IPS-18c (cell line): ENCODE results near the gene COX6A2.
A peak's percentile ranks its signal among the peaks of the same experiment; 100 is the strongest.

Experiments used
- H3K4me3 ChIP-seq: 2 replicates; pipeline ENCODE4 v1.7.0; 2013; ENCODE audit warnings: low read depth, mild to moderate bottlenecking, low read length, moderate library complexity; ENCODE audit not compliant: insufficient read depth
- H3K9me3 ChIP-seq: one replicate; pipeline ENCODE4 v1.6.1; 2013; ENCODE audit warnings: mild to moderate bottlenecking, low read length, moderate library complexity; ENCODE audit not compliant: control insufficient read depth, insufficient read depth

The COX6A2 gene

DNA sequence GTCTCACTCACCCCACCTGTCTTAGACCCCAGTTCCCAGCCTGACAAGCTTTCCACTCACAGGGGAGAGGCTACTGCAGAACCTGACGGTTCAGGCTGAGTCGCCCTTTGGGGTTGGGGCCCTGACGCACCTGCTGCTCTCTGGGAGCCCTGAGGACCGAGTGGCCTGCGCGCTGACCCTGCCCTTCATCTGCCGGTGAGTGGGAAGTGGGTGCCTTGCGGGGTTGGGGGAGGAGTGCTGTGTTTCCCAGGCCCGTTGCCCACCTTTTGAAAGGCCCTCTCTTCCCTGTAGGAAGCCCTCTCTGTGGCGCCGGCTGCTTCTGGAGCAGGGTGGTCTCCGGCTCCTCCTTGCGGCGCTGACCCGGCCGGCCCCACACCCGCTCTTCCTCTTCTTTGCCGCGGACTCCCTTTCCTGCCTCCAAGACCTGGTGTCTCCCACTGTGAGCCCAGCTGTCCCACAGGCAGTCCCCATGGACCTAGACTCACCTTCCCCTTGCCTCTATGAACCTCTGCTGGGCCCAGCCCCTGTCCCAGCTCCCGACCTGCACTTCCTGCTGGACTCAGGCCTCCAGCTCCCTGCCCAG lies 37.7 kb upstream of the COX6A2 start:
- no peak overlapping the region for H3K4me3 ChIP-seq
- no peaks in the 10 kb centered on the region for H3K9me3 ChIP-seq

DNA sequence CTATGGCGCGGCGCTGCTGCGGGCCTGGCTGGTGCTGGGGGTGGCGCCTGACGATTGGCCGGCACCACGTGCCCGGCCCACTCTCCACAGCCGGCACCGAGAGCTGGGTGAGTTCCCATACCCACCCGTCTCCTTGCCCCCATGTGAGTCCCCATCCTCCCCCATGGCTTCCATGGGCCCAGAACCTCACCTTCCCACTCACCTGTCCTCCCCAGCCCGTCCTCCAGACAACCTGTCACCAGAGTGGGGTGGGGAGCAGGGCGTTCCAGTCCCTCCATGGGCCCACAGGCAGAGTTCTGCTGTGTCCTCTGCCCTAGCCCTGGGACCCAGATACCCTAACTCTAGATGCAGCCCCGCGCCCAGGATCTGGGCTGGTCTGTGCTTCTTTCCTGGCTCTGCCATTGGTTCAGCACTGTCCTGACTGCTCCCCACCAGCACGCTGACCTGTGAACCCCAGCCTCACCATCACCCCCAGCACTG lies 36.7 kb upstream of the COX6A2 start:
- H3K4me3 ChIP-seq: no peak overlapping the region
- no peaks in the 10 kb centered on the region for H3K9me3 ChIP-seq

DNA sequence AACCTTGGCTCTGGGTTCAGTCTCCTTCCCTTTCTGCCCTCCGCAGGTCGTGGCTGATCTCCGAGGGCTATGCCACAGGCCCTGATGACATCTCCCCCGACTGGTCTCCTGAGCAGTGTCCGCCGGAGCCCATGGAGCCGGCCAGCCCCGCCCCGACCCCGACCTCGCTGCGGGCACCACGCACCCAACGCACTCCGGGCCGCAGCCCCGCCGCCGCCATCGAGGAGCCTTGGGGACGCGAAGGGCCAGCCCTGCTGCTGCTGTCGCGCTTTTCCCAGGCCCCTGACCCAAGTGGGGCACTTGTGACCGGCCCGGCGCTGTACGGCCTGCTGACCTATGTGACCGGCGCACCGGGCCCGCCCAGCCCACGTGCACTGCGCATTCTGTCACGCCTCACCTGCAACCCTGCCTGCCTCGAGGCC lies 36.2 kb upstream of the COX6A2 start:
- Histone ChIP-seq H3K9me3 (no peaks in the 10 kb centered on the region), H3K4me3 (no peak overlapping the region)

DNA sequence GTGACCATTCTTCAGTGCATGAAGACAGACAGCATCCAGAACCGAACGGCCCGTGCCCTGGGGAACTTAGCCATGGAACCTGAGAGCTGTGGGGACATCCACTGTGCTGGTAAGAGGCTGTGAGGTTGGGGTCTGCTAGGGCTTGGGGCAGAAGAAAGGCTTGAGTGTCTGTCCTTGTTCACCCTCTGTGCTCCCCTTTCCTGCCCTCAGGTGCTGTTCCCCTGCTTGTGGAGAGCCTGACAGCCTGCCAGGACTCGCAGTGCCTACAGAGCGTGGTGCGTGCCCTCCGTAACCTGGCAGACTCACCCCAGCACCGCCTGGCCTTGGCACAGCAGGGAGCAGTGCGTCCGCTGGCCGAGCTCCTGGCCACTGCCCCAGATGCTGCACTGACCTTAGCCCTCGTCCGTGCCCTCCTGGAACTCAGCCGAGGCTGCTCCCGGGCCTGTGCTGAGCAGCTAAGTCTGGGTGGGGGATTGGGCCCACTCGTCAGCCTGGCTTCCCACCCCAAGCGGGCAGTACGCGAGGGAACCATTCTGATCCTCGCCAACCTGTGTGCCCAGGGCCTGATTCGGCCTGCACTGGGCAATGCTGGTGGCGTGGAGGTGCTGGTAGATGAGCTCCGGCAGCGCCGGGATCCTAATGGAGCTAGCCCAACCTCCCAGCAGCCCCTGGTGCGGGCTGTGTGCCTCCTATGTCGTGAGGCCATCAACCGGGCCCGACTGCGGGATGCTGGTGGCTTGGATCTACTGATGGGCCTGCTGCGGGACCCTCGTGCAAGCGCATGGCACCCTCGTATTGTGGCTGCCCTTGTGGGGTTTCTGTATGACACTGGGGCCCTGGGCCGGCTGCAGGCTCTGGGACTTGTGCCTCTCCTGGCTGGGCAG lies 34.0 kb upstream of the COX6A2 start:
- no peak overlapping the region for H3K4me3 ChIP-seq
- H3K9me3 ChIP-seq: no peaks in the 10 kb centered on the region

DNA sequence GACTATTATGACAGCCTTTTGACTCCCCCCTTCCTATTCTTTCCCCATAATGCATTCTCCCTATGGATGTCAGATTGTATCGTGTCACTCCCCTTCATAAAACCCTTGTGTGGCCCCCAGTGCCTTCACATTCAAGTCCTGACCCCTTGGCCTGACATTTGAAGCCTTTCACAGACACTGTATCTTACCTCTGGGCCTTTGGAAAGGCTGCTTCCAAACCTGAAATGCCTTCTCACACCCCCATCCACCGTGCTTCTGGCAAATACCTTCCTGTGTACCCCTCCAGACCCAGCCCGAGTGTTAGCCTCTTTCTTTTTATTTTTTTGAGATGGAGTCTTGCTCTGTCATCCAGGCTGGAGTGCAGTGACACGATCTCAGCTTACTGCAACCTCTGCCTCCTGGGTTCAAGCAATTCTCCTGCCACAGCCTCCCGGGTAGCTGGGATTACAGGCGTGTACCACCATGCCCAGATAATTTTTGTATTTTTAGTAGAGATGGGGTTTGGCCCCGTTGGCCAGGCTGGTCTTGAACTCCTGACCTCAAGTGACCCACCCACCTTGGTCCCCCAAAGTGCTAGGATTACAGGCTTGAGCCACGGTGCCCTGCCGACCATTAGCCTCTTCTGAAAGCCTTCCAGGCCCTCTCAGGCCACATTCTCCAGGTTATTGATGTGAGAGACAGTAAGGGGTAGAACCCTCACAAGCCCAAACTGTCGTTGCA lies 33.2 kb upstream of the COX6A2 start:
- Histone ChIP-seq H3K4me3 (no peak overlapping the region), H3K9me3 (no peaks in the 10 kb centered on the region)

DNA sequence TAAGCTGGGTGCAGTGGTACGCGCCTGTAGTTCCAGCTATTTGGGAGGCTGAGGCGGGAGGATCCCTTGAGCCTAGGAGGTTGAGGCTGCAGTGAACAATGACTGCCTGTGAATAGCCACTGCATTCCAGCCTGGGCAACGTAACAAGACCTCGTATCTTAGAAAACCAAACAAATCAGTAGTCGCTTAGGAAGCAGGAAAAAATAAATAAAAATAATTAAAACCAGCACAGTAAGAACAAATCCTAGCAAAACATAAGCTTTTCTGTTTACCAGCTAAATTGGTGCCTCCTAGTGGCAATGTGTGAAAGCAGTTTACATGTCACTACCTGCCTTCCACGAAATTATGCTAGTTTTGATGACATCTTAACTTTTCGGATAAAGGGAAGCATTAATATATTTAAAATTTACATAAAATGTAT lies 32.4 kb upstream of the COX6A2 start:
- H3K4me3 ChIP-seq: no peak overlapping the region; the same call in 1 of the 2 replicates
- no peaks in the 10 kb centered on the region for H3K9me3 ChIP-seq

DNA sequence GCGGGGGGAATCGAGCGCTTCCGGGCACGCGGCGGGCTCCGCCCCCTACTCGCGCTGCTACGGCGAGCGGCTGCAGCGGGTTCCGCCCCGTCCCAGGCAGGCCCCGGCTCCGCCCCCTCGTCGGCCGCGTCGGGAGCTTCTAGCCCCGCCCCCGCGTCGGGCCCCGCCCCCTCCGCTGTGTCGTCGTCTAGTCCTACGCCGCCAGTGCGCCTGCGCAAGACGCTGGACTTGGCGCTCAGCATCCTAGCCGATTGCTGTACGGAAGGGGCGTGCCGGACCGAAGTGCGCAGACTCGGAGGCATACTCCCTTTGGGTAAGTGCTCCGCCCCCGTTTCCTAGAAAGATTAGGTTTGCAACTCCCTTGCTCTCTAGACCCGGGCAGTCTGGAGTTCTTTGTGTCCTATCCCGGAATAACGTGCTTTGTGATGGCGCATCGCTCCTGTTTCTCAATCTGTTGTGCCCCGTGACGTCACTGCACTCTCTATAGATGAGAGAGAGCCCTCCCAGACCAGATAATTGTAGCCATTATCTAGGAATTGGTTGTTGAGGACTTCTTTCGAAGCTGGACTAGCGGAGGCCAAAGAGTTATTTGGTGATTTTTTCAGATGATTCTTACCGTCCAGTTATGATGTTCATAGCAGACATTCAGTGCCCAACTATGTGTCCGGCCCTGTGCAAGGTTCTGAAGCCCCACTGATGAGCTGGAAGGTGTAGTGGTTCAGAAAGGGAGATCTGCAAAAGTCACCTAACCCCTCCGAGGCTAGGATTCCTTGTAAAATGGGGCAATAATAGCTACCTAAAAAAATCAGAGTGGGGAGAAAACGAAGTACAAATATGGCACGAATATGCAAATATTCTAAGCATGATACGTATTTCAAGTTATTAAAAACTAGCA lies 31.8 kb upstream of the COX6A2 start:
- Histone ChIP-seq H3K4me3 (peak overlapping the region; percentile 78), H3K9me3 (no peaks in the 10 kb centered on the region)

DNA sequence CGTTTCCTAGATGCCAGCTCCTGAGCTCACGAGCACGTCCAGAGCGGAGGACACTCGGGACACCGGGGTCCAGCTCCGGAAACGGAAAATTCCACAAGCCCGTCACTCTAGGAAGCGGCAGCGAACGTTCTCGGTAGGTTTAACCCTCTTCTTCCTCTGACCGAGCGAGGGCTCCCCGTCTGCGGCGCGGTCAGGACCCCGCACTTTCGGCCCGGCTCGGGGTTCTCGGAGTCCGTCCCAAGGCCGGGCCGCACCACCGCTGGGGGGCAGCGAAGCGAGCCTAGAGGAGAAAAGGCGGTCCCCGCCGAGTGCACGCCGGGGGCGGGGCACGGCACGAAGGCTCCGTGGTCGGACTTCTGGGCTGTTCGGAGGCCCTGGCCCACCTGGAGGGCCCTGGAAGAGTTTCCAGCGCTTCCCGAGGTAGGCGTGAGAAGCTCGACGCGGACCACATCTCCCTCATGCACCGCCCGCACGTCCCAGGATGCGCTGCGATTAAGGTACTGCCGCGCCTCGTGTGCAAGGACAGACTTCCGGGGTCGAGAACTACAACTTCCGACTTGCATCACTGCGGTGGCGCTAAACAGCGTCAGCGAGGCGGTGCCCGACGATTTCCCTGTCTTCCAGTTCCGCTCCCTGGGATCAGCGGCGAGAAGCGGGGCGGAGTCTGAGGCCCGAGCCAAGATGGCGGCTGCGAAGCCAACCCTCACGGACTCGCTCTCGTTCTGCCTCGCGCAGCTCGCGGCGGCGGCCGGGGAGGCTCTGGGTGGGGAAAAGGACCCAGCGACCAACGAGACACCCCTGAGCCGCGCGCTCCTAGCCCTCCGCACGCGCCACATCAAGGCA lies 30.9 kb upstream of the COX6A2 start, which contains the start of gene ARMC5:
TSS of gene ARMC5 (plus strand) at position 658 of the 843 bp plus-strand sequence. CDS start at position 682, 24 bp downstream.
- Histone ChIP-seq H3K9me3 (no peaks in the 10 kb centered on the region), H3K4me3 (peak within 1 kb of the TSS; percentile 78)

DNA sequence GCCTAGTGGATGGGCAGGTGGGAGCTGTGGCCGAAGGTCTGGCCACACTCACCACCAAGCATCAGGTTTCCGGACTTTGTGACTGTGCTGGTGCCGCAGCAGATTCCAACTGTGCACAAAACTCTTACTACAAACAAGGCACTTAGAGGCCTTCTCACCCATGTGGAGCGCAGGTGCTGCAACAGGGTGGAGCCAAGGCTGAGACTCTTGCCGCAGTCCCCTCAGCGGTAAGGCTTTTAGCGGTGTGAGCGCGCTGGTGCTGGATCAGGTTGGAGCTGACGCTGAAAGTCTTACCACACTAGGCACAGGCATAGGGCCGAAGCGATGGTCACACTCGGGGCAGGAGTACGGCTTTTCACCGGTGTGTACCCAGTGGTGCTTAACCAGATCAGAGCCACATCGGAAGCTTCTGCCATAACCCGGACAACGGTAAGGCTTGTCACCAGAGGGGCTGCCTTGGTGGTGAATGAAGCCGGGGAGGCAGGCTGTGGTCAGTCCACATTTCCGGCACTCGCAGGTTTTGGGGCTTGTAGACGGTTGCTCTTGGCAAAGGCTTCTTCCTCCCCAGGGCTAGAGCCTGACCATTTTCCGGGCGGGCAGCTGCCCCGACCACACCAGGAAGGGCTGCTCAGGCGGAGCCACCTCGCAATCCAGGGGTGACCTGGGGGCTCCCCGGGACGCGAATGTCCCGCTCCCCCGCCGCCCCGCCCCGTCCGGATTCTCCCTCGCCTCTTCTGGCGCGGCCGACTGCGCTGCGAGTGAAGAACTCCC lies 30.1 kb upstream of the COX6A2 start:
- H3K9me3 ChIP-seq: no peaks in the 10 kb centered on the region
- H3K4me3 ChIP-seq: peak overlapping the region; percentile 78

DNA sequence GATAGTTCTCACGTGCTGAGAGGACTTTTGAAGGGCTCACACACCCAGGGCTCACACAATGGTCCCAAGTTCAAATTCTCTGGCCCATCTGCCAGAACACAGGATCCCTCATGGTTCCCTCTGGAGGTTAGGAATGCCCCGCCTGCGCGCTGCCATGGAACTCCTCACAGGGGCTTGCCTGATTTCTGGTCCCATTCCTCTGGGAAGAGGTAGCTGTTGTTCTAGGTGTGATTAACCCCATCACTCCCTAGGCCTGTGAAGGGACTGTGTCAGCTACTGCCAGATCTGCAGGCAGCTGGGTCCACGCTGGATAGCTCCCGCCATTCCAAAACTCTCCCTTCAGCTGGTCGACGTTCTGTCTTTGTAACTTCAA lies 28.8 kb upstream of the COX6A2 start:
- Histone ChIP-seq H3K4me3 (no peak overlapping the region), H3K9me3 (no peaks in the 10 kb centered on the region)

DNA sequence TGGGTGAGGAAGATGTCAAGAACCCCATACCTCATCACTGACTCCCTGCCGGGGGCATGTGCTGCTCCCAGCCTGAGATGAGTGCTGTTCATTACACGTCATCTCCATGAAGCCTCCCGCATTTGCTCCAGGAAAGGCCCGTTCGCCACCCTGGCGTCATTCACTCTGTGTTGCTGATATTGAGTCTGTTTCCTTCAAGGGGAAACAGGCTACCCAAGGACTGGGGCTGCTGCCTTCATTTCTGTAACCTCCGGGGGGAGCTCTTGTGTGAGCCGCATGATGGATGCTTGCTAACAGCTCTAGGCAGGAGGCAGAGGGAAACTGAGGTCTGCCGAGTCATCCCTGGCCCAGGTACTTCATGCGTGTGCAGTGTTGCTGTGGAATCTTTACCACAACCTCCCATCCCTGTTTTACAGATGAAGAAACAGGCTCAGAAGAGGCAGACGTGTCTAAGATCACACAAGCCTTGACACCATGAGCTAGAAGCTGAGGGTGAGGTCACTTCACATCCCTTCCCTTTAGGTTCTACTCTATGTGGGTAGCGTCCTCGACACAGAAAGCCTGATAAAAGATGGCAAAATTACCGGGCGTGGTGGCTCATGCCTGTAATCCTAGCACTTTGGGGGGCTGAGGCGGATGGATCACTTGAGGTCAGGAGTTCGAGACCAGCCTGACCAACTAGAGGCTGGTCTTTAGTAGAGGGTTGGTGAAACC lies 27.6 kb upstream of the COX6A2 start:
- Histone ChIP-seq H3K9me3 (no peaks in the 10 kb centered on the region), H3K4me3 (no peak overlapping the region)

DNA sequence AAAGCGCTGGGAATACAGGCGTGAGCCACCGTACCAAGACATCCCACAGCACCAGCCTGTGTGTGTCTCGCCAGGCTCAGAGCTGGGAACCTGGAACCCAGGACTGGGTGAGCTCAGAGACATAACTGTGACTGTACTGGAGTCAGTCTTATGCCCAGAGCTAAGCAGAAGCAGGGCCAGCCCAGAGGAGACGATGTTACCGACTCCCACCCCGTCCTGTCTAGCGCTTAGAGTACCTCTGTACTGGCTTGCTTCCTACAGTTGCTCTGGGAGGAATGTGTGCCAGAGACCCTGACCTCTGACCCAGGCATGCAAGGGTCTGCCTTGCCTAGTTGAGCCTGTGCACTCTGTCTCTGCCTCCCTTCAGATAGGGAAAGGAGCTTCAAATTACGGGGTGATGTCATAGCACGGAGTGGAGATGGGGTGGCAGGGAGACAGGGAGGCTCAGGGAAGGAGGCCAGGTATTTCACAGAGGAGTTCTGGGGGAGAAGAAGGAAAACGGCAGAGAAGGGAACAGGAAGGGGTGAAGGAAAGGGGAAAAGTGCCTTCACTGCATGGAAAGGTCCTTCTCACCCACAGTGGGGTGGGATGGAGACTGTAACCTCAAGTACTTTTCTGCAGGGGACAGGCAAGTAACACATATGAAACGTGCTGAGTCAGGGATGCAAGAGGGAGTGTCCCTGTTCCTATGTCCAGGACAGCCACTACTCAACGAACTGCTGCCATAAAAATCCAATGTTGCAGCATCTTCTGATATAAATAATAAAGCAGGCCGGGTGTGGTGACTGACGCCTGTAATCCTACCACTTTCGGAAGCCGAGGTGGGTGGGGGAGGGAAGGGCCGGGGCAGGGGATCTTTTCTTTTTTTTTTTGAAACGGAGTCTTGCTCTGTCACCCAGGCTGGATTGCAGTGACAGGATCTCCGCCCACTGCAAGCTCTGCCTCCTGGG lies 25.4 kb upstream of the COX6A2 start:
- Histone ChIP-seq H3K9me3 (no peaks in the 10 kb centered on the region), H3K4me3 (no peak overlapping the region)

DNA sequence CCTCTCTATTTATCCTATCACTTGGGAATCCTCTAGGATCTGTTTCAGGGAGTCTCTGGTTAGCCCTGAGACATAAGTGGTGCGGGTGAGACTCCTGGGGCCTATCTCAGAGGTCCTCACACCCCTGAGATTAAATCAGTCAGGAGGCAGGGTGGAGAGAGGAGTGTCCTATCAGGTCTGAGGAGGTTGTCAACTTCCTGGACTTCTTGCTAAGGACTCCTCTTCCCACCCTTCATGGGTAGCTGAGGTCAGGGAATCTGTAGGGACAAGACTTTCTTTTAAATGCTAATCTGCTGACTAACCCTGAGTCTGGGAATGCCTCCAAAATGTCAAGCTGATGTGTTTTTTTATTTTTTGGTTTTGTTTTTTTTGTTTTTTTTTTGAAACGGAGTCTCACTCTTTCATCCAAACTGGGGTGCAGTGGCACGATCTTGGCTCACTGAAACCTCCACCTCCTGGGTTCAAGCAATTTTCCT lies 24.5 kb upstream of the COX6A2 start:
- no peak overlapping the region for H3K4me3 ChIP-seq
- H3K9me3 ChIP-seq: no peaks in the 10 kb centered on the region
